GM12875 (cell line): ENCODE data around the gene SVIP.

ENCODE experiments used
- H3K4me3 ChIP-seq: one replicate; pipeline ENCODE4 v1.5.1; 2011; ENCODE audit warnings: low read depth, low read length, control low read depth
- TF ChIP-seq, protein P1 (sequence below): IDR thresholded peaks from 2 replicates; pipeline ENCODE4 v1.5.1; 2011; ENCODE audit warnings: low read depth, mild to moderate bottlenecking, control low read depth, inconsistent platforms, low read length, moderate library complexity, borderline replicate concordance; ENCODE audit not compliant: insufficient read depth

SVIP gene

DNA sequence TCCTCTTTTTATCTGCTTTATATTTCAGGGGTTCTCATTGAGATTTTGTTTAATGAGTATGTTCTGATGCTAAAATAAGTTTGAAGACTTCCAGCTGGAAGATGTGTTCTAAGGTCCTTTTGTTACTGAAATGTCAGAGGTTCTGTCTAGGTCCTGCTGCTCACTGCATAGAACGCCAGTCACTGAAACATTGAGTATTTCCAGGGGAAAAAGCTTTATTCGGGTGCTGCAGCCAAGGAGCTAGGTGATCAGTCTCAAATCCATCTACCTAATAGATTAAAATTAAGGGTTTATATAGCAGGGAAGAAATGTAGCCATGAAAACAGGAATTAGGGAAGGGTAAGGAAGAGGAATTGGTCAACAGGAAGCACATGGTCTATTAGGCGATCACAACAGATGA is 19.7 kb downstream of the SVIP start:
- H3K4me3 ChIP-seq: no peak overlapping the region
- TF ChIP-seq, protein P1, sequence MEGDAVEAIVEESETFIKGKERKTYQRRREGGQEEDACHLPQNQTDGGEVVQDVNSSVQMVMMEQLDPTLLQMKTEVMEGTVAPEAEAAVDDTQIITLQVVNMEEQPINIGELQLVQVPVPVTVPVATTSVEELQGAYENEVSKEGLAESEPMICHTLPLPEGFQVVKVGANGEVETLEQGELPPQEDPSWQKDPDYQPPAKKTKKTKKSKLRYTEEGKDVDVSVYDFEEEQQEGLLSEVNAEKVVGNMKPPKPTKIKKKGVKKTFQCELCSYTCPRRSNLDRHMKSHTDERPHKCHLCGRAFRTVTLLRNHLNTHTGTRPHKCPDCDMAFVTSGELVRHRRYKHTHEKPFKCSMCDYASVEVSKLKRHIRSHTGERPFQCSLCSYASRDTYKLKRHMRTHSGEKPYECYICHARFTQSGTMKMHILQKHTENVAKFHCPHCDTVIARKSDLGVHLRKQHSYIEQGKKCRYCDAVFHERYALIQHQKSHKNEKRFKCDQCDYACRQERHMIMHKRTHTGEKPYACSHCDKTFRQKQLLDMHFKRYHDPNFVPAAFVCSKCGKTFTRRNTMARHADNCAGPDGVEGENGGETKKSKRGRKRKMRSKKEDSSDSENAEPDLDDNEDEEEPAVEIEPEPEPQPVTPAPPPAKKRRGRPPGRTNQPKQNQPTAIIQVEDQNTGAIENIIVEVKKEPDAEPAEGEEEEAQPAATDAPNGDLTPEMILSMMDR: no peak

GRCh38 chr11:22808571-22809197 is 20.9 kb downstream of the SVIP start:
- TF ChIP-seq, protein P1: no peak

DNA sequence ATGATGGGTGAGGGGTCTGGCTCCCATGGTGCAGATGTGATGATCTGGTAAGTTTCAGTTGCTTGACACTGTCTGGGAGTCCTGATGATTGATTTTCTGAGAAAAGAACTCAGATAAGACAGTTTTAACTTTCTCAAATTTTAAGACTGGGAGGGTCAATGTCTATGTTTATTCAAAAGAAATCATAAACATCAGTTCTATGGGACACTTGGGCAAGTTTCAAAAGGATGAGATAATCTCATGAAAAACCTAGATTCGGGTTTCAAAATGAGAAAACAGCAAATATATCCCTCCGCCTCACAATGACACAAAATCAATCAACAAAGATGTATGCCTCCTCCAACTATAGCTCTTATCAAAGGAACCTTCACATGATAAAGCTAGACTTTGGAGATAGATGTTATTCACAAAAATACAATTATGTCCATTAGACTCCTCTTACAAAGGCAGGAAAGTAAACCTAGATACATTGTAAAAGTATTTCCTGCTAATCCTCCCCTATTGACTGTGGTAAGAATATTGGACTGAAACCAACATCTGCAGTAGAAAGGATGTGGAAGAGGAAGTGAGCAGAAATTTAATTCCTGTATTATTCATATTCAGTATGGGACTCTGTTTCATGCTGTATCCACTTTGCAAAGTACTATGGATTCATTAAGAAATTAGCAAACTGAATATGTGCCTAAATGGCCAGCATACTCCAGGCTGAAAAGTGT is 21.6 kb downstream of the SVIP start:
- TF ChIP-seq, protein P1: no peak
- H3K4me3 ChIP-seq: no peak overlapping the region

More at GRCh38 chr11:22808571-22809197, 20.9 kb downstream of the SVIP start:
- H3K4me3 ChIP-seq: no peak overlapping the region

GRCh38 chr11:22807391-22807790 is 22.2 kb downstream of the SVIP start:
- no peak overlapping the region for H3K4me3 ChIP-seq
- TF ChIP-seq, protein P1: no peak

DNA sequence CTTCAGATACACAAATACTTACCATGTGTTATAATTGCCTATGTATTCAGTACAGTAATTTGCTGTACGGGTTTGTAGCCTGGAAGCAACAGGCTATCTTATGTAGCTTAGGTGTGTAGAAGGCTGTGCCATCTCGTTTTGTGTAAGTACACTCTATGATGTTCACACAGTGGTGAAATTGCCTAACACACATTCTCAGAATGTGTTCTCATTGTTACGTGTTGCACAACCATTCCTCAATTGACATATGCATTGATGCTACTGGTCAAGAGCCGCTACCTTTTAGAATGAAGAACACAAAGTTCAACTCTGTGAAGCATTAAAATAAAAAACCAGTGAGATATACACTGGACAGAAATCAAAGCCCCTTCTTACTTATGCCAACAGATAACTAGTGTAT is 26.7 kb downstream of the SVIP start:
- H3K4me3 ChIP-seq: no peak overlapping the region
- TF ChIP-seq, protein P1: no peak

- H3K4me3 ChIP-seq: no peak overlapping the region
- TF ChIP-seq, protein P1: no peak
Measured at GRCh38 chr11:22800482-22800881, 29.1 kb downstream of the SVIP start.

- TF ChIP-seq, protein P1: no peak
- no peak overlapping the region for H3K4me3 ChIP-seq
Measured at GRCh38 chr11:22798901-22799300, 30.7 kb downstream of the SVIP start.
